HG02840 (cell line): Measurements from ENCODE around the gene TBC1D16.
"Not testable (repeated sequence)": the region's sequence is repeated elsewhere in the genome, so short reads cannot be mapped to it uniquely, and the experiment has no call there.

ENCODE experiments used
- ATAC-seq: cut with Tn5 transposase; IDR thresholded peaks from one replicate; pipeline ENCODE4 v1.9.1; 2021; ENCODE audit warnings: mild to moderate bottlenecking, moderate library complexity, moderate number of reproducible peaks; ENCODE audit not compliant: unreplicated experiment, low FRiP score

TBC1D16 gene

DNA sequence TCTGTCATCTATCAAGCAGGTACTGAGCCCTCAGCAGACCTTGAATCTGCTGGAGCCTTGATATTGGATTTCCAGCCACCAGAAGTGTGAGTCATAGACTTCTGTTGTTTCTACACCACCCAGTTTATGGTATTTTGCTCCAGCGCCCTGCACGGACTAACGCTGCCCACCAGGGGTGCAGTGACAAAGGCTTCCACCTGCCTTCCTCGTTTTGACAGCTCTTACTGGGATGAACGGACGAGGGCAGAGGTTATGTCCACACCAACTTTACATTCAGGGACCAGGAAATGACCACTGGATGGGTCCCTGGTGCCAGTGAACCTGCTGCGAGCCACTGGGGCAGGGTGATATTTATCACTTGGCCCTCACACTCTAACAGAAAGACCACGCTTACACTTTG lies 129.8 kb downstream of the TBC1D16 start:
- no peak for ATAC-seq

DNA sequence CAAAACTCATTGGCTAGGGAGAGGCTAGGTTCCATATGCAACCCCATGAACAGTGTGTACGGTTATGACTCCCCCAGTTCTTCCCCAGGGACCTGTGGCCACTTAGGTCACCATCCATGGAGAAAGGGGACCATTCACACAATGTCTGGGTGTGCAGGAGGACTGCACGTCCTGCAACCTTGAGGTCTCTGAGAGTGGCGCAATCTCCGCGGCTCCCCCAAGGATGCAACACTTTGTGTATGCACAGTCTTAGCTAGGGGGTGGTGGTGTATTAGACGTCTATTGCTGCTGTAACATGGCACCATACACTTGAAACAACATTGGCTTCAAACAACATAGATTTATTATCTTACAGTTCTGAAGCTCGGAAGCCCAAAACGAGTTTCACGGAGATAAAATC lies 130.8 kb downstream of the TBC1D16 start:
- ATAC-seq = no peak

DNA sequence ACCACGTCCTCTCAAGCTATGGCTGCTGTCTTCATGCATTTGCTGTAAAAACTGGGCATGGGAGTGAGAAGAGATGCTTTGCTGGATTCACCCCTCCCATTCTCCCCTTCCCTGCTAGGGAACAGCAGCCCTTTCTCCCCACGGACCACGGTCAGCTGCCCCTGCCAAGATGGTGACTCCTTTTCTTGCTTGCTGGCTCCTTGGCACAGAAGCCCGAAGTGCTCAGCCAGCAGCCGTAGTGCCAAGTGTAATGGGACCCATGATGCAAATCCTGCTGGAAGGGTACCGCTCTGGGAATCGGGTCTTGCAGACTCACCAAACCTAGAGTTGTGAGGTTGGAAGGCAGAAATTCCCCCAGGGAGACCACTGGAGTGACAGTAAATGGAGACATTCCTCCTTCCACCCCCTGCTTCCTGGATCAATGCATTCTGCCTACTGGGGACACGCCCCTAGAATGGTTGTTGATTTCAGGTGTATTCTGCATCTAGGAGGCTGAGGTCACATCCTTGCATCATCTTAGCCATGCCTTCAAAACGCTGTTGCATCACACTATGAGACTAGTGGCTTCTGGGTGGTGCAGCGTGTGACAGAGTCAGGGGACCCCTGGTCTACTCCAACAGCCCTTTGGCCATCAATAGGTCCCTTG lies 133.4 kb downstream of the TBC1D16 start:
- ATAC-seq = no peak

DNA sequence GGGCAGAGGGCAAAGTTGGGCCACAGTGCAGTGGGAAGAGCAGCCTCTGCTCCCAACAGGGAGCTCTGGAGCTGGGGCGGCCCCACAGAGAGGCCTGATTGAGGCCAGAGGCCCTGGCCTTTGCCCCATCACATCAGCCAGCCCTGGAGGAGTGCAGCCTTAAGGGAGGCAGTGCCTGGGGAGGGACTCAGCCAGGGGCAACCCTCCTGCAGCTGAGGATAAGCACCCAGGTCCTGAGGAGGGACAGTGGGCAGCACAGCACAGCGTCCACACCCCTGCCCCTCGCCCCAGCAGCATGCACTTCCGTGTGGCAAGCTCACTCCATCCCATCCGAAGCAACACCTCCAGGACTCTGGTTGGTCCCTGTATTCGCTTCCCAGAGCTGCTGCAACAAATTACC lies 134.5 kb downstream of the TBC1D16 start:
- no peak for ATAC-seq

DNA sequence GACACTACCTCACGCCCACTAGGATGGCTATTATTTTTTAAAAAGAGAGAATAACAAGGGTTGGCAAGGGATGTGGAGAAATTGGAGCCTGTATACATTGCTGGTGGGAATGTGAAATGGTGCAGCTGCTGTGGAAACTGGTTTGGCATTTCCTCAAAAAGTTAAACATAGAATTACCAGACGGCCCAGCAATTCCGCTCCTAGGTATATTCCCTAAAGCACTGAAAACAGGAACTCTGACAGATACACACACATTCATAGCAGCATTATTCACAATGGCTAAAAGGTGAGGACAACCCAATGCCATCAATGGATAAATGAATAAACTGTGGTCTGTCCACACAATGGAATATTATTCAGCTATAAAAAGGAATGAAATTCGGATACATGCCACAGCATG lies 136.1 kb downstream of the TBC1D16 start:
- ATAC-seq = no peak

DNA sequence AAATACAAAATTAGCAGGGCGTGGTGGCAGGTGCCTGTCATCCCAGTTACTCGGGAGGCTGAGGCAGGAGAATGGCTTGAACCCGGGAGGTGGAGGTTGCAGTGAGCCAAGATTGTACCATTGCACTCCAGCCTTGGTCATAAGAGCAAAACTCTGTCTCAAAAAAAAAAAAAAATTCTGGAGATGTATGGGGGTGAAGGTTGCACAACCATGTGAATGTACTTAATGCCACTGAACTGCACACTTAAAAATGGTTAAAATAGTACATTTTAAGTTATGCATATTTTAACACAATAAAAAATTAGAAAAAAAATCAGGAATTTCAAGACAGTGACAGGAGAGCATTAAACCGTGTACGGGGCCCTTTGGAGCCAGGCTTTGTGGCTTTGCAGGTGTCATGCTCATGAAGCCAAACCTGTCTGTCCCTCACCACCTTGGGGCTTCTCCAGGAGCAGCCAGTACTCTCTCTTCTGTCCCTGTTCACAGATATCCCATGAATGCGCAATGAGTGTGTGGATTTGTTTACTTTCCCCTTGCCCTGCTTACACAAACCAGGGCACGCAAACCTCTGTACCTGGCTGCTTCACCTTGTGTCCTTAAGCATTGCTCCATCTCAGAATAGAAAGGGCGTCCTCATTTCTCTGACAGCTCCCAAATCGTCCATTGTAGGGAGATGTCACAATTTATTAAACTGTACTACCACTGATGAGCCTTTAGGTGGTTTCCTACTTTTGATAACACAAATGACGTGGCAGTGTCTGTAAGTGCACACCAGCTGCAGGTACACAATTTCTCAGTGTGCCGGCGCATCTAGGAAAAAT lies 138.2 kb downstream of the TBC1D16 start:
- ATAC-seq = no peak

DNA sequence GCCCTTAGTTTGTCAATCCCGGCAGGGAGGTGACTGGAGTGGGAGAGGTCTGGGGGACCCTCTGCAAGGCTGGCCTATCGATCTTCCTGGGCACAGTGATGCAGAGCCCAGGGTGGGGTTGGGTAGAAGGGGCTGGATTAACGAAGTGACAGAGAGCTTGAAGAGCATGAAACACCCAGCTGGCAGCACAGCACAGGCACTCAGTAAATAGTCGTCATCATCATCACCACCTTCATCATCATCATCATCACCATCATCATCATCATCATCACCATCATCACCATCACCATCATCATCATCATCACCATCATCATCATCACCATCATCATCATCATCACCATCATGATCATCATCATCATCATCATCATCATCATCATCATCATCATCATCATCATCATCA lies 142.2 kb downstream of the TBC1D16 start:
- not testable (repeated sequence) for ATAC-seq

DNA sequence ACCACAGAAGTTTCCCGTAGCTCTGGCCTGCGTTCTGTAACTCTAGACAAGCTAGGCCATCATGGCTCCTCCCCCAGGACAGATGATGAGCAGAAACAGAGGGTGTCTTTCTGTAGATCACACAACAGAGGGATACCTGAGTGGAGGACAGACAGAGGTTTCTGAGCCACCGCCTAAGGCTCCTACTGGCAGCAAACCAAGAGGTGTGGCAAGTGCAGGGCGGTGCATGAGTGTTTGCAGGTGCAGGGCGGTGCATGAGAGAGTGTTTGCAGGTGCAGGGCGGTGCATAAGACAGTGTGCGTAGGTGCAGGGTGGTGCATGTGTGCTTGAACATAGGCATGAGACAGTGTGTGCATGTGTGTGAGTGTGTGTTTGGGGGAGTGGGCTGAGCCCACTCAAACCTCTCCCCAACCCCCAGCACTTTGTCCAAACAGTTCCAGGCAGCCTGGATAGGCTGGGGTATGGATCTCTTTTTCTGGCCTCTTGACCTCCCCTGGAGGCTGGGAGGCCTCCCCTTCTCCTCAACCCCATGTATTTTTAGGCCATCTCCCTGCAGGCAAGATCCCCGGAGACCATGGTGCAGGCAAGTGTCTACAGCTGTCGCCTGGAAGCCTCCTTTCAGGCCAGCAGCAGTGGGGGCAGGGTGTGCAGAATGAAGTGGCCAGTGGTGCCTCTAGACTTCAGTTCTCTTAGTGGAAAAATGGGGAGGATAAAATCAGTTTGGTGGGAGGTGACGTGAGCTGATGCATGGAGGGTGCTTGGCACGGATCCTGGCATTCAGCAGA lies 143.0 kb downstream of the TBC1D16 start:
- no peak for ATAC-seq

DNA sequence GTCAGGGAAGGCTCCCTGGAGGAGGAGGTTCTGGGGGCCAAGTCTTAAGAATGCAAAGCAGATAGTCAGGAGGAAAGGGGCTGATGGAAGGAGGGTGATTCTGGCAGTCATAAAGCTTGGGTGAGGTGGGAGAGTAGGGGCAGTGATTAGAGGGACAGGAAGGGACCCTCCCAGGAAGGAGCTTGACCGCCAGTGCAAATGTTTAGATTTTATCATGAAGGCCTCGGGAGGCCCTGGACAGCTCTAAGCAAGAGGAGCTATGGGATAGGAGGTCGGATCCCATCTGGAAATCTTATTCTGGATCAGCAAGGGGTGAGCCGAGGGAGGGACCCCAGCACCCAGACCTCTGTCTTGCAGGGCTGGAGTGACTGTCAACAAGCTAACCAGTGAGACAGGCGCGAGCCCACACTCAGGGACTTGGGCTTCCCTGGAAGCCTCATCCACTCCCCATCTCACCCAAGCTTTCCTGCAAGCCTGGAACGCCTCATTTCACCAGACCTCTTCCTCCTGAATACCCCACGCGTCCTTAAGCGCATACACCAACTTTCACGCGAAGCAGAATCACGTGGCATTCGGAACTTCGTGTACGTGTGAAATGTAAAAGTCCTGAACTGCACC lies 144.4 kb downstream of the TBC1D16 start:
- no peak for ATAC-seq

DNA sequence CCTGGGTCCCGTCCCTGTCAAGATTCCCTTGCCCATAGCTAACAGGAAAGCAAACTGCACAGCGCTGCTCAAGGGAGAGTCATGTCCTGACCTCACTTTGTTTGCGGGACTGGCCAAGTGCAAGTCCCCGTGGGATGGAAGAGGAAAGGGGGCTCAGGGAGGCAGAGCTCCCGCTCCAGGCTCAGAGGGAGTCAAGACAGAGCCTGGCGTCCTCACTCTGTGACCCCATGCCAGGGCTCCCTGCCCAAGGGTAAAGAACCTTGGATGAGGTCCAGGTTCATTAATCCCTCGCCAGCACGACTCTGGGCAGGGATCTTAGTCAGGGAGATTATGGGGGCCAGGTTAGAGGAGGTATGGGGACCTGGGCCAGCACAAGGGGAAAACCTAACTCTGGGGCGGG lies 145.0 kb downstream of the TBC1D16 start:
- no peak for ATAC-seq

DNA sequence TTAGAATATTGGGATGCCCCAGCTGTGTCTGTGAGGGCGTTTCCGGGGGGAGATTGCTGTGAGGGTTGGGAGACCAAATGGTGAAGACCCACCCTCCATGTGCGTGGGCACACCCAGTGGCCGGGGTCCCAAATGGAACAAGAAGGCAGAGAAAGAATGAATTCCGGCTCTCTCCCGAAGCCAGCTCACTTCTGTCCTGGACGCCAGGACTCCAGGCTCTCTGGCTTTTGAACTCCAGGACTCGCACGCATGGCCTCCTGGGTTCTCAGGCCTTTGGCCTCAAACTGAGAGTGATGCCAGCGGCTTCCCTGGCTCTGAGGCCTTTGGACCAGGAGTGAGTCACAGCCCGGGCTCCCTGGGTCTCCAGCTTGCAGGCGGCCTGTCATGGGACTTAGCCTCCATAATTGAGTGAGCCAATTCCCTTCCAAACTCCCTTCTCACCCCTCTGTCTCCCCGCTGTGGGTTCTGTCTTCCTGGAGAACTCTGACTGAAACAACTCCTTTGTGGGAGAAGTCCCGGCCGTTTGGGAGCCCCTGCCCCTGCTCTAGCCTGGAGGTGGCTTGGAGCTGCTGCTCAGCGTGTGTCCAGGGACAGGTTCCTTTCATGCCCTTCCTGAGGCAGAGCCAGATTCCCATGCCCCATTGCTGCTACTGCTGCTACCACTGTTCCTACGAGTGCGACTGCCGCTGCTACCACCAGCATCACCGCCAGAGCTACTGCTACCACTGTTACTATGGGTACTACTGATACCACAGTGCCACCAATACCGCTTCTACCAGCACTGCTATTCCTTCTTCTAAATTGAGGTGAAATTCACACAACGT lies 146.6 kb downstream of the TBC1D16 start:
- ATAC-seq = no peak

DNA sequence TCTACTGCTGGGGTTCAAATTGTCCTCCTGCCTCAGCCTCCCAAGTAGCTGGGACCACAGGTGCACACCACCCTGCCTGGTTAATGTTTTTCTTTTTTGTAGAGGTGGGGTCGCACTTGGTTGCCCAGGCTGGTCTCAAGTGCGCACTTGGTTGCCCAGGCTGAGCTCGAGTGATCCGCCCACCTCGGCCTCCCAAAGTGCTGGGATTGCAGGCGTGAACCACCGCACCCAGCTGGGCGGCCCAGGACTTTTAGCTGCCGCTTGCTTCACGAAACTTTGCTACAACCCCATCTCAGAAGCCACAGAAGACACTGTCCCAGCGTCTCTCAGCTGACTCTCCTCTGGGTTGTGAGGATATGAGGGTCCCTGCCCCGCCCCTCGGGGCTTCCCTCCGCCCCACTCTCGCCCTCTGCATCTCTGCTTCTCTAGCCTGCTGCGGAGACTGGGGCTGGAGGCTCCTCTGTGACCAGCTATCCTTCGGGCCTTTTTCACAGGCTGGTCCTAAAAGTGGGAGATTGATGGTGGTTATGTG lies 147.6 kb downstream of the TBC1D16 start:
- ATAC-seq = no peak

DNA sequence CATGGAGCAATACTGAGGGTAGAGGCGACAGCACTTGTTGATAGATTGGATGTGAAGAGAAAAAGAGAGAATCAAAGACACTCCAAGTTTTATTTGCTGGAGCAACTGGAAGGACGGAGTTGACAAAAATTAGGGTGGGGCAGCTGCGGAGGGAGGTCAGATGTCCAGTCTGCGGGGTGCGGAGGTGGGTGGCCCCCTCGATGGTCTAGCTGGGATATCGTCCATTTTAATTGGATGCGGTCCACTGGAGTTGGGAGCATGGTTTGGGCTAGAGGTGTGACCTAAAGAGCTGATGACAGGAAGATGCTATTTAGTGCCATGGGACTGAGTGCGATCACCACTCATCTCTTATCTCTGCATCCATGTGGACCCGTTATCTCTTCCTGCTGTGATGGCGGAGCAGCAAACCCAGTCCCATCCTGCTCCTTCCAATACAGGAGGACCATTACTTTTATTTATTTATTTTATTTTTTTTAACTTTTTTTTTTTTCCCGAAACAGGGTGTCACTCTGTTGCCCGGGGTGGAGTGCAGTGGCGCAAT lies 148.2 kb downstream of the TBC1D16 start:
- ATAC-seq = no peak

DNA sequence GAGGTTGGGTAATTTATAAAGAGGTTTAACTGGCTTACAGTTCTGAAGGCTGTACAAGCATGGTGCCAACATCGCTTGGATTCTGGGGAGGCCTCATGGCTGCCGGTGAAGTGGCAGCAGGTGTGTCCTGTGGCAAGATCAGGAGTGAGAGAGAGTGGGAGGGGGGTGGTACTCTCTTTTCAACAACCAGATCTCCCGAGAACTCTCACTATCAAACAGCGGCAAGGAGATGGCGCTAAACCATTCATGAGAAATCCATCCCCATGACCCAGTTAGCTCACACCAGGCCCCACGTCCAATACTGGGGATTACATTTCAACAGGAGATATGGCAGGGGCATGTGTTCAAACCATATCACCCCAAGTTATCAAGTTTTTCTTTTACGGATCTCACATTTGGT lies 152.5 kb downstream of the TBC1D16 start:
- ATAC-seq = no peak
